Neuron (in vitro differentiated cells): Measurements from ENCODE around the gene PAPSS2.
"Not testable (repeated sequence)": the region's sequence is repeated elsewhere in the genome, so short reads cannot be mapped to it uniquely, and the experiment has no call there.

Experiments used
- H2AFZ ChIP-seq: one replicate; pipeline ENCODE4 v1.6.1; 2013; ENCODE audit warnings: low read depth, mild to moderate bottlenecking, inconsistent platforms, low read length, moderate library complexity
- H3K27me3 ChIP-seq: one replicate; pipeline ENCODE4 v1.6.1; 2013; ENCODE audit warnings: low read length; ENCODE audit not compliant: insufficient read depth
- H3K36me3 ChIP-seq: one replicate; pipeline ENCODE4 v1.6.1; 2013; ENCODE audit warnings: low read length; ENCODE audit not compliant: insufficient read depth
- H3K4me1 ChIP-seq: one replicate; pipeline ENCODE4 v1.6.1; 2013; ENCODE audit warnings: low read length; ENCODE audit not compliant: insufficient read depth
- H3K4me3 ChIP-seq: 2 replicates; pipeline ENCODE4 v1.5.1; 2013; ENCODE audit warnings: mild to moderate bottlenecking, low read length, moderate library complexity
- H3K9me3 ChIP-seq: one replicate; pipeline ENCODE4 v1.6.1; 2013; ENCODE audit warnings: low read length

PAPSS2 gene

DNA sequence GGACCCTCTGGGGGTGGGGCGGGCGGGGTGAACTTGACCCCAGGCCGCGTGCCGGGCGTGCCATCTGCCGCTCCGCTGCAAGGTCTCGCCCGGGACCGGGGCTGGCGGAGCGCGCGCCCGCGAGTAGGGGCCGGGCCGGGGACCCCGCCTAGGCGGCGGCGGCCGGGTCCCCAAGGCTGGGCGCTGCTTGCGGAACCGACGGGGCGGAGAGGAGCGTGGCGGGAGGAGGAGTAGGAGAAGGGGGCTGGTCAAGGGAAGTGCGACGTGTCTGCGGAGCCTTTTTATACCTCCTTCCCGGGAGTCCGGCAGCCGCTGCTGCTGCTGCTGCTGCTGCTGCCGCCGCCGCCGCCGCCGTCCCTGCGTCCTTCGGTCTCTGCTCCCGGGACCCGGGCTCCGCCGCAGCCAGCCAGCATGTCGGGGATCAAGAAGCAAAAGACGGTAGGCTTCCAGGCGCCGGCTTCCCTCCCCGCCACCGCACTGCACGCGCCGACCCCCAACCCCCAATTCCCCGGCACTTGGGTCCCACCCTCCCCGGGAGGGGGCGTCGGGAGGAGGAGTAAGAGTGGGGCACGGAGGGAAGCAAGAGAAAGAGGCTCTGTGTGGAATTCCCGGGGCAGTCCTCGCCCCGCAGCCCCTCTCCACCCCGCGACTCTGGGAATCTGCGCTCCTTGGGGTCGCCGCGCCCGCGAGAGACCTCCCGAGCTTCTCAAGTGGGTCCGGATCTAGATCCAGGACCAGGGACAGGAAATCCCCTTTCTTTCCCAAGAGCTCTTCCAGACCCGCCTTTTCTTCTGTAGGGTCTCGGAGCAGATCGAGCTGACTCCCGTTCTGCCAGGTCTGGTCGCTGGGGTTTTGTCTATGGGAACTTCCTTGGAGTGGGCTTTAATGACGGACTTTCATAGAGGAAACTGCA is at the start of gene PAPSS2:
Gene PAPSS2, plus strand, starts transcription at position 308 of the 913 bp plus-strand sequence. Its CDS starts 104 bp downstream, at position 412.
- H3K36me3 ChIP-seq: no peaks in the 10 kb centered on the region
- H2AFZ ChIP-seq: peak within 1 kb of the TSS; percentile 81
- H3K27me3 ChIP-seq: peaks cover 30% of the 10 kb centered on the region
- no peaks in the 10 kb centered on the region for H3K9me3 ChIP-seq
- peaks cover 5% of the 10 kb centered on the region for H3K4me1 ChIP-seq
- H3K4me3 ChIP-seq: peak within 1 kb of the TSS; percentile 50

DNA sequence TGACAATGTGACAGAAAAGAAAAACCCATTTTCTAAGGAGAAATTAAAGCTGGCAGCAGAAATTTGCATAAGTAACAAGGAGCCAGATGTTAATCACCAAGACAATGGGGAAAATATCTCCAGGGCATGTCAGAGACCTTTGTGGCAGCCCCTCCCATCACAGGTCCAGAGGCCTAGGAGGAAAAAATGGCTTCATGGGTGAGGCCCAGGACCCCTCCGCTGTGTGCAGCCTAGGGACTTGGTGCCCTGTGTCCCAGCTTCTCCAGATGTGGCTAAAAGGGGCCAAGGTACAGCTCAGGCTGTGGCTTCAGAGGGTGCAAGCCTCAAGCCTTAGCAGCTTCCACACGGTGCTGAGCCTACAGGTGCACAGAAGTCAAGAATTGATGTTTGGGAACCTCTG is 48.3 kb upstream of the PAPSS2 start:
- H3K4me3 ChIP-seq, H3K27me3 ChIP-seq, H2AFZ ChIP-seq, H3K36me3 ChIP-seq, H3K4me1 ChIP-seq, H3K9me3 ChIP-seq: not testable (repeated sequence)

DNA sequence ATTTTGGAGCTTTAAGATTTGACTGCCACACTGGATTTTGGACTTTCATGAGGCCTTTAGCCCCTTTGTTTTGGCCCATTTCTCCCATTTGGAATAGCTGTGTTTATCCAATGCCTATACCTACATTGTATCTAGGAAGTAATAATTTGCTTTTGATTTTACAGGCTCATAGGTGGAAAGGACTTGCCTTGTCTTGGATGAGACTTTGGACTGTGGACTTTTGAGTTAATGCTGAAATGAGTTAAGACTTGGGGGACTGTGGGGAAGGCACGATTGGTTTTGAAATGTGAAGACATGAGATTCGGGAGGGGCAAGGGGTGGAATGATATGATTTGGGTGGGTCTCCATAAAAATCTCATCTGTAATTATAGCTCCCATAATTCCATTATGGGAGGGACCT is 47.6 kb upstream of the PAPSS2 start:
- Histone ChIP-seq H2AFZ (no peak overlapping the region), H3K4me3 (no peak overlapping the region), H3K36me3 (no peaks in the 10 kb centered on the region), H3K4me1 (peaks cover 8% of the 10 kb centered on the region), H3K9me3 (peaks cover 2% of the 10 kb centered on the region), H3K27me3 (no peaks in the 10 kb centered on the region)

DNA sequence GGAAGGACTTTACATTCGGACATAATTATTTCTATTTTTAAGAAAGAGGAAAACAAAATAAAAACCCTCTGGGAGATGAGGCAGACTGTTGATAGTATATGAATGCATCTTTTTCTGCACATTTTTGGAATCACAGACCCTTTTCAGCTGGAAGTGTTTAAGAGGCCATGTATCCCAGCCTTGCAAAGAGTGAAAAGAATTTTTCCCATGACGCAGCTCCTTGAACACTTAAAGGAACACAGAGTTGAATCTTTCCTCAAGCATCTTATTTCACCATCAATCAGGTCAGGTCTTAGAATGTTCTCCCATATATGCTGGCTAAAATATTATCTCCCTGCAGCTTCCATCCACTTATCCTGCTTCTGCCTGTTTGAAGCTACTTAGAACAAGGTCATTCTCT is 45.9 kb upstream of the PAPSS2 start:
- no peak overlapping the region for H2AFZ ChIP-seq
- H3K27me3 ChIP-seq: no peaks in the 10 kb centered on the region
- H3K9me3 ChIP-seq: peaks cover 2% of the 10 kb centered on the region
- H3K4me3 ChIP-seq: no peak overlapping the region
- H3K36me3 ChIP-seq: no peaks in the 10 kb centered on the region
- H3K4me1 ChIP-seq: peaks cover 4% of the 10 kb centered on the region

DNA sequence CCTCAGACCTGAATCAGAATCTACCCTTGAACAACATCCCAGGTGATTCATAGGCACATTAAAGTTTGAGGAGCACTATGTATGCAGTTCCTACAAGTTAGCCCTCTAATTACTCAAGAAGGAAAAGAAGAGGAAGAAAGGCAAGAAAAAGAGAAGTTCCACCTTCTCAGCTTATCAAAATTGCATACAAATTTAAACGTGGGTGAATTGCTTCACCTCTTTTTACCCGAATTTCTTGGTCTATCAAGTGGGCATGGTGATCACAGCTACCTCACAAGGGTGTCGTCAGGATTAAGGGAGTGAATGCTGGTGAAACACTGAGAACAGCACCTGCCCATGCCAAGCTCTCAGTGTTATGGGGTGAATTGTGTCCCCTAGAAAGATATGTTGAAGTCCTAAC is 43.8 kb upstream of the PAPSS2 start:
- Histone ChIP-seq H2AFZ (no peak overlapping the region), H3K9me3 (peaks cover 2% of the 10 kb centered on the region), H3K36me3 (no peaks in the 10 kb centered on the region), H3K4me3 (no peak overlapping the region), H3K27me3 (no peaks in the 10 kb centered on the region), H3K4me1 (peaks cover 2% of the 10 kb centered on the region)

DNA sequence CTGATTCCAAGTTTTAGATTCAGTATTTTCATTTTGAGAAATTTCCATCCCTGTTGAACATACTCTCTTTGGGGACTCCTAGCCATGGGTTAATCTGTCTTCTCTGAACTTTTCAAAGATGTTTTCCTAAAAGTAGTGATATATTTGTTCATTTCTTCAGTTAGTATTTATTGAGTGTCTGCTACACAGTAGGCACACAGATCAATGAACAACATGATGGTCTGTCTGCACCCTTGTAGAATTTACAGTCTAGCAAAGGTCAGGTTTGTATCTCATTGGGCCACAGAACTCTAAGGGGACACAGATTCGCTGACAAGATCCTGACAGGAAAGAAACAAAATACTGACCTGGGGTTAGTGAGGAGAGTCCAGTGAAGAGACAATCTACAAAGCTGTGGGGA is 42.2 kb upstream of the PAPSS2 start:
- no peaks in the 10 kb centered on the region for H3K9me3 ChIP-seq
- H3K27me3 ChIP-seq: no peaks in the 10 kb centered on the region
- no peak overlapping the region for H3K4me3 ChIP-seq
- no peak overlapping the region for H2AFZ ChIP-seq
- H3K36me3 ChIP-seq: no peaks in the 10 kb centered on the region
- H3K4me1 ChIP-seq: peaks cover 2% of the 10 kb centered on the region

DNA sequence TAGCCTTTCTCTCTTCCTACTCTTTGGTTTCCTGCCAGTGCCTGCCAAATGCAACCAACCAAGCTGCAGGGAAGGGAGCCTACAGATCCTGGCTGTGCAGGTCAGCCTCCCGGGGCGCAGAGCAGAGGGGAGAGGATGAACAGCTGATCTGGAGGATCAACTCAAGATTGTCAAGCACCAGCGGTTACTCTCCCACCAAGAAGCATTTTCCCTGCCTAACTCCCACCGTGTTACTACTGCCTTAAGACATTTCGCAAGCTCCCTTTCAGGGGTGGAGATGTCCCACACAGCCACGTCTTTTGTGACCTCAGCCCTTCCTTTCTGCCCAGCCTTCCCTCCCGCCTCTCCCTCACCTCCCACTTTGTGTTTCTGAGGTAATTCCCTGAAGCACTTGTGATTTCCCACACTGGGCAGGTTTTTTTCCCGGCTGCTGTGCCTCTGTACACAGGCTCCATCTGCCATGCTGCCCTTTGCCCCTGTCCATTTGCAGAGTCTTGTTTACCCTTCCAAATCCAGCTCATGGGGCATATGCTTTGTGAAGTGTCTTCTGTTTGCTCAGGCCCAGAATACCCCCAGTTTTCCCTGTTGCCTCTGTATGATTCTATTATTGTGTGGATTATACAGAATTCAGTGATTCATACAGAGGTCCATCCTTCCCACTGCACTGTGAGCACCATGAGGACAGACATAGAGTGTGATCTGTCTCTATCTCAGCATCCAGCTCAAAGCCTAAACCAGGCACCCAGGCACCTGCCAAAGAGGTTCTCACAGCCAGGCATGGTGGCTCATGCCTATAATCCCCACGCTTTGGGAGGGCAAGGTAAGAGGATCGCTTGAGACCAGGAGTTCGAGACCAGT is 40.9 kb upstream of the PAPSS2 start:
- Histone ChIP-seq H3K36me3 (no peaks in the 10 kb centered on the region), H3K9me3 (no peaks in the 10 kb centered on the region), H3K4me1 (peaks cover 2% of the 10 kb centered on the region), H3K4me3 (no peak overlapping the region), H3K27me3 (no peaks in the 10 kb centered on the region), H2AFZ (no peak overlapping the region)

DNA sequence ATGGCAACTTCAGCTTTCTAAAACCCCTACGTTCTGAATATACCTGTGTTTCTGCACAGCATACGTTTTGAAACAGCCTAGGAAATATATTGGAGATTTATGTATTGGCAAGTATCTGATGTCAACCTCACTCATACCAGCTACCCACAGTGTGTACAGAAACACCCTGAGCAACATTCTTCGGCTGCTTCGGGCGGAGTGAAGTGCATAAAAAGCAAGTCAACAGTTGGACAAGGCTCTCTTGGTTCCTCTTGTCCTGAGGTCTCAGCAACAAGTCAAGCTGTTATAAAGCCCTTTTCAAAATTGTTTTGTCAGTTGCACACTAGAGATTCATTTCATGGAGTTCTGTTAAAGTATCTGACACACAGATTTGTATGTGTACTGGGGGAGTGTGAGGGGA is 40.0 kb upstream of the PAPSS2 start:
- Histone ChIP-seq H3K9me3 (no peaks in the 10 kb centered on the region), H3K4me1 (peaks cover 2% of the 10 kb centered on the region), H2AFZ (no peak overlapping the region), H3K36me3 (no peaks in the 10 kb centered on the region), H3K27me3 (no peaks in the 10 kb centered on the region), H3K4me3 (no peak overlapping the region)

DNA sequence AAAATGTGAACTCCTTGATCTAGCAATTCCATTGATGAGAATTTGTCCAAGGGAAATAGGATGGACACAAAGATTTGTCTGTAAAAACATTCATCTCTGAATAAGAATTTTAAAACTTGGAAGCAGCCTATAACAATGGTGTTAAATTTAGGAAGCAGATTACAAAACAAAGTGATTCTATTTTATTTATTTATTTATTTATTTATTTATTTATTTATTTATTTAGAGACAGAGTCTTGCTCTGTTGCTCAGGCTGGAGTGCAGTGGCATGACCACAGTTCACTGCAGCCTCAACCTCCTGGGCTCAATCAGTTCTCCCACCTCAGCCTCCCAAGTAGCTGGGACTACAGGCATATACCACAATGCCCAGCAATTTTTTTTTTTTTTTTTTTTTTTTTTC is 38.2 kb upstream of the PAPSS2 start:
- not testable (repeated sequence) for H2AFZ ChIP-seq, H3K27me3 ChIP-seq, H3K4me1 ChIP-seq, H3K4me3 ChIP-seq, H3K9me3 ChIP-seq, H3K36me3 ChIP-seq

DNA sequence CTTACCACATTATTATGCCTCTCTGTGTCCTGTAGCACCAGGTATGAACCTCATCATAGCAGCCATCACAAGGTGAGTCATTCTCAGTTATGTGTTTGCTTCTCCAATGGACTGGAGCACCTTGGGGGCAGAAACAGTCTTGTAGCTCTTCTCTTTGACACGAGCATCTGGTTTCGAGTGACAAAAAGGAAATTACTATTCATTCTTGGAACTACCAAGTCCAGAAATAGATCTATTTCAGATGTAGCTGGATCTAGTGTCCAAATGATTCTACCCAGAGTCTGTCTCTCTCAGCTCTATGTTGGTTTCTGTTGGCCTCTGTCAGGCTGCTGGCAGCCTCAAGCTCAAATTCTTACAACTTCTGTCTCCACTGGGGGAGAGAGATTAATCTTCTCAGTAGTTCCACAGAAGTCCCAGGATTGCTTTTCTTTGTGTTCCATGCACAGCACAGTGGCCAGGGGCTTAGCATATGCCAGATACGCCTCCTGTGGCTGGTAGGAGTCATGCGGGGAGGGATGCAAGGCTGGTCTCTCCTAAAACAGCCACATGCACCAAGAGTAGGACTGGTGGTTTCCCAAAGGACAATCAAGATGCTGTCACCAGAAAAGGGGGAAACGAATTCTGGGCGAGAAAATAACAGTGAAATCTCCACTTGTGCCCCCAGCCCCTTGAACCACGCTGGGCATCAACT is 37.2 kb upstream of the PAPSS2 start:
- Histone ChIP-seq H3K36me3 (no peaks in the 10 kb centered on the region), H3K9me3 (no peaks in the 10 kb centered on the region), H2AFZ (no peak overlapping the region), H3K27me3 (no peaks in the 10 kb centered on the region), H3K4me1 (peaks cover 2% of the 10 kb centered on the region), H3K4me3 (no peak overlapping the region)

DNA sequence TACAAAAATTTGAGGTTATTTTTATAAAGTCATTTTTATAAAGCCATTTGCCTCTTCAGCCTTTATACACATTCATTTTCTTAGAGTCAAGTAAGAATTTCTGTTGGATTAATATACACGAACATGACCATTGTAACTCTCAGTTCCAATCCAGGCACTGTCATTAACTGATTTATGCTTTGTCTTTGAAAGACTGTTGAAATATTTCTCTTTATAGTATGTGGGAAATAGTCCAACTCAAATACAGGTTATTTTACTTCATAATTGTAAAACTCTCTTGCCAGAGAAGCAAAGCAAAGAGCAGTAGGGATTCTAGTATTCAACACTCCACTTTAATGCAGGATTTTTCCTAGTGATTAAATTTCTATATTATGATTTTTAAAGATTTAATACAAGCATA is 36.5 kb upstream of the PAPSS2 start:
- H3K36me3 ChIP-seq: no peaks in the 10 kb centered on the region

DNA sequence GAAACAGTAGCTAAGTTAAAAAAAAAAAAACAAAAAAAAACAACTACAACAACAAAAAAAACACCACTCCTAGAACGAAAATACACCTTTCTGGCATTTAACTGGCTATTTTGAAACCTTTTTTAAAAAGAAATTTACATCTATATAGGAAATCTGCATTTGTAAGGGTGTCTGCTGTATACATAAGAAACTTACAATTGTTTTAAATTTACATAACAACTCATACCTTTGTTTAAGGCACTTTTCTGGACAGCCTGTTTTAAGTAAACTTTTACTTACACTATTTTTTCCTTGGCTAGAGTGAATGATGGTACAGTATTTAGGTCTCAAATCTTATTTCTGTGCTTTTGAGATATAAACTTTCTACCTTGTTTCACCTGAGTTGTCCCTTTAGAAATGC is 34.0 kb upstream of the PAPSS2 start:
- no peaks in the 10 kb centered on the region for H3K27me3 ChIP-seq
- H3K36me3 ChIP-seq: no peaks in the 10 kb centered on the region
- peaks cover 2% of the 10 kb centered on the region for H3K4me1 ChIP-seq
- no peaks in the 10 kb centered on the region for H3K9me3 ChIP-seq
- no peak overlapping the region for H3K4me3 ChIP-seq
- no peak overlapping the region for H2AFZ ChIP-seq

More for the DNA sequence above, 36.5 kb upstream of the PAPSS2 start:
- Histone ChIP-seq H2AFZ (no peak overlapping the region), H3K27me3 (no peaks in the 10 kb centered on the region), H3K4me3 (no peak overlapping the region), H3K9me3 (no peaks in the 10 kb centered on the region), H3K4me1 (peaks cover 4% of the 10 kb centered on the region)

DNA sequence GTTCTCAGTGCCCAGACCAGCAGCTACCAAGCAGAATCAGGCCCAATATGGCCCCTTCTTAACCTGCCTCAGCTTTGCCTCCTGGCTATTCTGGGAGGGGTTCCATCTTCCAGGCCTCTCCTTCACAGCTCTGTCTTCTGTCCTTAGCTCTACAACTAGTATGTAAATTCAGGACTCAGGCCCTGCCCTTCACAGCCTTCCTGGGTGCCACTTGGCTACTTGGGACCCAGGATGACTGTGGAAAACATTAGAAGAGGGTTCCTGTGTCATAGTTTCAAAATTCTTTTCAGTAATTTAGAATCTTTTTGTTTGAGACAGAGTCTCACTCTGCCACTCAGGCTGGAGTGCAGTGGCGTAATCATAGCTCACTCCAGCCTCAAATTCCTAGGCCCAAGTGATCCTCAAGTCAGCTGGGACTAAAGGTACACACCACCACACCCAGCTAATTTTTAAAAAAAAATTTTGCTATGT is 33.2 kb upstream of the PAPSS2 start:
- Histone ChIP-seq H2AFZ (no peak overlapping the region), H3K9me3 (no peaks in the 10 kb centered on the region), H3K4me1 (peaks cover 2% of the 10 kb centered on the region), H3K36me3 (no peaks in the 10 kb centered on the region), H3K27me3 (no peaks in the 10 kb centered on the region), H3K4me3 (no peak overlapping the region)
